22Rv1 (cell line): Measurements from ENCODE around the gene PLIN5.

Source experiments
- CTCF ChIP-seq: fragments of 450-650 bp; IDR thresholded peaks from 2 replicates; pipeline ENCODE4 v1.5.1; 2017; ENCODE audit warnings: mild to moderate bottlenecking
- ZFX ChIP-seq: fragments of 450-650 bp; IDR thresholded peaks from 2 replicates; pipeline ENCODE4 v1.6.1; 2017; ENCODE audit warnings: antibody characterized with exemption, borderline replicate concordance

DNA sequence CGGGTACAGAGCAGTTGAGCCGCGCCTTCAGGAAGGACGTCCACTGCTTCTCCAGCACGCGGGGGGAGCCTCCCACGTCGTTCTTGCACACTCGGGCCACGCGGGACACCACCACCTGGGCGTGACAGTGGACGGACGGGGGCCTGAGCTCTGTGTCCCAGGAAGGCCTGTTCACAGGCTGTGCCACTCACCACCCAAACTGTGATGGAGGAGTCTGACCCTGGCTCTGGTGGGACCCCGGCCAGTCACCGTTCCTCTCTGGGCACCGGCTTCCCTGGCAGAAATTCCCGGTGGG lies 17.4 kb upstream of the PLIN5 start:
- TF ChIP-seq CTCF (no peak), ZFX (no peak)
